HTERT RPE-1 (cell line): ENCODE data around the gene PRSS50.
"Not testable (repeated sequence)": the region's sequence is repeated elsewhere in the genome, so short reads cannot be mapped to it uniquely, and the experiment has no call there.

Source experiments
- in situ Hi-C: fragments of 300-500 bp; cut with MboI; formaldehyde crosslinking; loops from 4 replicates; pipeline ENCODE4 v1.14.3; 2020; ENCODE audit warnings: low sequenced_read_pairs

PRSS50 gene

GRCh38 chr3:46717447-46718231 lies at the start of gene PRSS50:
PRSS50 (minus strand) TSS chr3:46717869; CDS start chr3:46717824, 45 bp downstream.
- in situ Hi-C loops, result no loop called here

- in situ Hi-C loops, result no loop called here
These were observed 46.5 kb upstream of the PRSS50 start for GRCh38 chr3:46764206-46764605.

GRCh38 chr3:46763178-46763577 lies 45.5 kb upstream of the PRSS50 start:
- in situ Hi-C loops, result no loop called here

- in situ Hi-C loops, result no loop called here
These were observed 41.8 kb upstream of the PRSS50 start for GRCh38 chr3:46759239-46760167.

GRCh38 chr3:46756642-46757041 lies 39.0 kb upstream of the PRSS50 start:
- in situ Hi-C loops, result no loop called here

GRCh38 chr3:46755646-46756045 lies 38.0 kb upstream of the PRSS50 start:
- in situ Hi-C loops, result no loop called here

GRCh38 chr3:46753127-46753526 lies 35.5 kb upstream of the PRSS50 start:
- in situ Hi-C loops, result not testable (repeated sequence)

GRCh38 chr3:46750555-46751038 lies 32.9 kb upstream of the PRSS50 start:
- in situ Hi-C loops, result no loop called here

- in situ Hi-C loops, result no loop called here
These were observed 31.5 kb upstream of the PRSS50 start for GRCh38 chr3:46749129-46749528.

GRCh38 chr3:46748170-46748569 lies 30.5 kb upstream of the PRSS50 start:
- in situ Hi-C loops, result no loop called here

GRCh38 chr3:46746711-46747110 lies 29.0 kb upstream of the PRSS50 start:
- in situ Hi-C loops, result no loop called here

GRCh38 chr3:46742992-46743585 lies 25.4 kb upstream of the PRSS50 start:
- in situ Hi-C loops, result no loop called here

GRCh38 chr3:46739565-46739964 lies 21.9 kb upstream of the PRSS50 start:
- in situ Hi-C loops, result not testable (repeated sequence)

GRCh38 chr3:46737329-46737731 lies 19.7 kb upstream of the PRSS50 start:
- in situ Hi-C loops, result no loop called here

- in situ Hi-C loops, result no loop called here
These were observed 18.6 kb upstream of the PRSS50 start for GRCh38 chr3:46736006-46736872.

GRCh38 chr3:46734773-46735172 lies 17.1 kb upstream of the PRSS50 start:
- in situ Hi-C loops, result no loop called here

- in situ Hi-C loops, result no loop called here
These were observed 15.5 kb upstream of the PRSS50 start for GRCh38 chr3:46733026-46733800.

- in situ Hi-C loops, result no loop called here
These were observed 14.1 kb upstream of the PRSS50 start for GRCh38 chr3:46731795-46732194.

GRCh38 chr3:46730819-46731218 lies 13.2 kb upstream of the PRSS50 start:
- in situ Hi-C loops, result no loop called here

GRCh38 chr3:46729038-46729437 lies 11.4 kb upstream of the PRSS50 start:
- in situ Hi-C loops, result no loop called here
